ENCODE measurements around the gene S100A16.

Gene S100A16

DNA sequence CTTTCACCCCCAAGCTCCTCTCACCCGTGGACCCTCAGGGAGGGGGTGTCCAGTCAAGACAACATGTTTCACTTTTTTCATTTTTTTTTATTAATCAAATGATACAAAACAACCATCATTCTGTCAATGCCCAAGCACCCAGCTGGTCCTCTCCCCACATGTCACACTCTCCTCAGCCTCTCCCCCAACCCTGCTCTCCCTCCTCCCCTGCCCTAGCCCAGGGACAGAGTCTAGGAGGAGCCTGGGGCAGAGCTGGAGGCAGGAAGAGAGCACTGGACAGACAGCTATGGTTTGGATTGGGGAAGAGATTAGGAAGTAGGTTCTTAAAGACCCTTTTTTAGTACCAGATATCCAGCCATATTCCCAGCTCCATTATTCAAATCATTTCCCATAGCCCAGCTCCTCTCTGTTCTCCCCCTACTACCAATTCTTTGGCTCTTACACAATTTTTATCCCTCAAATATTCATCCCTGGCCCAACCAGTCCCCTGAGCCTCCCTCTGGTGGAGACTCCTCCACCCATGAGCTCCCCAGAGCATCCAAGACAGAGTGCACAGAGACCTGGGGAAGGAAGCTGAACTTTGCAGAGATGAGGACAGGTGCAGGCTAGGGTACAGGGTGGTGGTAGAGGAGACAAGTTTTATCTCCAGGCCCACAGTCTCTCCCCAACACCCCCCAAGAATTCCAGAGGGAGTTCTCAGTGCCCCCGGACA, 1.4 kb upstream of the S100A16 start:
- no peak overlapping the region for H3K23ac ChIP-seq (ENCODE audit: low read length)
- no peak overlapping the region for H2BK15ac ChIP-seq (replicated peaks; ENCODE audit: low read depth)
- no peak overlapping the region for H2BK5ac ChIP-seq (ENCODE audit: low read length)
- no peak overlapping the region for H4K5ac ChIP-seq (ENCODE audit: low read length)
- H4K8ac ChIP-seq (ENCODE audit: low read depth, low read length): no peak overlapping the region
- DNase-seq: no peak
- H3K36me3 ChIP-seq (ENCODE audit: control insufficient read depth, insufficient read depth, low read length): no peaks in the 10 kb centered on the region
- no peak overlapping the region for H3K27ac ChIP-seq (ENCODE audit: low read depth, low read length)
- no CpG with 5 or more reads among the region's 2 CpGs for WGBS (ENCODE audit: extremely low coverage, insufficient coverage, low lambda C conversion rate)
- H3K4me2 ChIP-seq (ENCODE audit: low read length): no peak overlapping the region
- no peak overlapping the region for H3K18ac ChIP-seq (ENCODE audit: low read length)
- H2BK120ac ChIP-seq (ENCODE audit: low read depth, low read length): no peak overlapping the region
- H3K9ac ChIP-seq (ENCODE audit: low read length): no peak overlapping the region
- H3K4me3 ChIP-seq (ENCODE audit: low read length): no peak overlapping the region
- no peaks in the 10 kb centered on the region for H3K79me2 ChIP-seq (ENCODE audit: control insufficient read depth, insufficient read depth, low read length)
- no peak overlapping the region for H3K56ac ChIP-seq (ENCODE audit: low read length)
- no peak overlapping the region for H2AK5ac ChIP-seq (ENCODE audit: low read length)
- no peaks in the 10 kb centered on the region for H3K79me1 ChIP-seq (ENCODE audit: low read length)
- no peak overlapping the region for H3K4ac ChIP-seq (ENCODE audit: low read depth, low read length)
- peaks cover 3% of the 10 kb centered on the region for H3K4me1 ChIP-seq (ENCODE audit: control insufficient read depth, low read depth, low read length)
- no peaks in the 10 kb centered on the region for H3K27me3 ChIP-seq (ENCODE audit: insufficient read depth, low read length, poor library complexity)

DNA sequence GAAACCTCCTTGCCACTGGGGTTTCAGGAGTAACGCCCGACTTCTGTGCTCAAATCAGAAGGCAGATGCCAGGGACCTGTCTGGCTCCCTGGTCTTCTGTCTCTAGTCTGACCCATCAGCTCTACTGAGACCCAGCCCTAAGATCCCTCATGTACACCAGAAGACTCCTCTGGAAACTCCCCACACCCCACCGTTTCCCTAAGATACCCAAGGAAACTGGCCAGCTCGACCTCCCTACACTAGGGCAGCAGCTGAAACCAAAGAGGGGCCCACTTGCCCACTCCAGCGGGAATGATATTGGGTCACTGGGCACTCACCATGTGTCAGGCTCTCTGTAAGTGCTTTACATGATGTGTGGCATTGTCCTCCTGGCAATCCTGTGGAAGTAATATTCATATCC, 469 bp upstream of the S100A16 start:
- Histone ChIP-seq H3K18ac (ENCODE audit: low read length) (no peak overlapping the region), H3K56ac (ENCODE audit: low read length) (peak overlapping the region; percentile 31), H3K9ac (ENCODE audit: low read length) (no peak overlapping the region), H3K27ac (ENCODE audit: low read depth, low read length) (no peak overlapping the region), H2BK5ac (ENCODE audit: low read length) (no peak overlapping the region), H4K8ac (ENCODE audit: low read depth, low read length) (no peak overlapping the region), H2BK15ac (replicated peaks; ENCODE audit: low read depth) (no peak overlapping the region), H3K27me3 (ENCODE audit: insufficient read depth, low read length, poor library complexity) (no peaks in the 10 kb centered on the region), H3K23ac (ENCODE audit: low read length) (no peak overlapping the region), H3K4me2 (ENCODE audit: low read length) (no peak overlapping the region), H2AK5ac (ENCODE audit: low read length) (no peak overlapping the region), H3K4ac (ENCODE audit: low read depth, low read length) (no peak overlapping the region), H2BK120ac (ENCODE audit: low read depth, low read length) (no peak overlapping the region), H3K4me3 (ENCODE audit: low read length) (no peak overlapping the region), H3K79me1 (ENCODE audit: low read length) (no peaks in the 10 kb centered on the region), H3K79me2 (ENCODE audit: control insufficient read depth, insufficient read depth, low read length) (no peaks in the 10 kb centered on the region), H3K4me1 (ENCODE audit: control insufficient read depth, low read depth, low read length) (peaks cover 7% of the 10 kb centered on the region), H4K5ac (ENCODE audit: low read length) (no peak overlapping the region), H3K36me3 (ENCODE audit: control insufficient read depth, insufficient read depth, low read length) (no peaks in the 10 kb centered on the region)
- DNase-seq: no peak
- WGBS (ENCODE audit: extremely low coverage, insufficient coverage, low lambda C conversion rate): no CpG with 5 or more reads among the region's 5 CpGs

GRCh38 chr1:153612111-153612754, 704 bp downstream of the S100A16 start:
- no peak overlapping the region for H2BK120ac ChIP-seq (ENCODE audit: low read depth, low read length)
- peak overlapping the region; percentile 19 for H3K4me2 ChIP-seq (ENCODE audit: low read length)
- no peak overlapping the region for H2BK15ac ChIP-seq (replicated peaks; ENCODE audit: low read depth)
- peak overlapping the region; percentile 56 for H3K9ac ChIP-seq (ENCODE audit: low read length)
- no peaks in the 10 kb centered on the region for H3K79me2 ChIP-seq (ENCODE audit: control insufficient read depth, insufficient read depth, low read length)
- no peak overlapping the region for H4K5ac ChIP-seq (ENCODE audit: low read length)
- H3K79me1 ChIP-seq (ENCODE audit: low read length): no peaks in the 10 kb centered on the region
- peak overlapping the region; percentile 46 for H3K4ac ChIP-seq (ENCODE audit: low read depth, low read length)
- no peak for DNase-seq
- H3K4me3 ChIP-seq (ENCODE audit: low read length): no peak overlapping the region
- no peak overlapping the region for H2BK5ac ChIP-seq (ENCODE audit: low read length)
- peaks cover 7% of the 10 kb centered on the region for H3K4me1 ChIP-seq (ENCODE audit: control insufficient read depth, low read depth, low read length)
- H3K18ac ChIP-seq (ENCODE audit: low read length): peak overlapping the region; percentile 29
- no peak overlapping the region for H4K8ac ChIP-seq (ENCODE audit: low read depth, low read length)
- no peak overlapping the region for H3K23ac ChIP-seq (ENCODE audit: low read length)
- H2AK5ac ChIP-seq (ENCODE audit: low read length): no peak overlapping the region
- H3K27ac ChIP-seq (ENCODE audit: low read depth, low read length): no peak overlapping the region
- H3K27me3 ChIP-seq (ENCODE audit: insufficient read depth, low read length, poor library complexity): no peaks in the 10 kb centered on the region
- no CpG with 5 or more reads among the region's 11 CpGs for WGBS (ENCODE audit: extremely low coverage, insufficient coverage, low lambda C conversion rate)
- H3K36me3 ChIP-seq (ENCODE audit: control insufficient read depth, insufficient read depth, low read length): no peaks in the 10 kb centered on the region
- H3K56ac ChIP-seq (ENCODE audit: low read length): peak overlapping the region; percentile 85

GRCh38 chr1:153611356-153611755, 1.6 kb downstream of the S100A16 start:
- Histone ChIP-seq H3K79me1 (ENCODE audit: low read length) (no peaks in the 10 kb centered on the region), H3K27ac (ENCODE audit: low read depth, low read length) (no peak overlapping the region), H3K27me3 (ENCODE audit: insufficient read depth, low read length, poor library complexity) (no peaks in the 10 kb centered on the region), H3K9ac (ENCODE audit: low read length) (no peak overlapping the region), H3K18ac (ENCODE audit: low read length) (no peak overlapping the region), H3K4me3 (ENCODE audit: low read length) (no peak overlapping the region), H2BK15ac (replicated peaks; ENCODE audit: low read depth) (no peak overlapping the region), H3K4ac (ENCODE audit: low read depth, low read length) (no peak overlapping the region), H3K4me2 (ENCODE audit: low read length) (no peak overlapping the region), H3K36me3 (ENCODE audit: control insufficient read depth, insufficient read depth, low read length) (no peaks in the 10 kb centered on the region), H2BK120ac (ENCODE audit: low read depth, low read length) (no peak overlapping the region), H4K5ac (ENCODE audit: low read length) (no peak overlapping the region), H3K79me2 (ENCODE audit: control insufficient read depth, insufficient read depth, low read length) (no peaks in the 10 kb centered on the region), H3K23ac (ENCODE audit: low read length) (no peak overlapping the region), H2AK5ac (ENCODE audit: low read length) (no peak overlapping the region), H4K8ac (ENCODE audit: low read depth, low read length) (no peak overlapping the region), H3K56ac (ENCODE audit: low read length) (peak overlapping the region; percentile 52), H2BK5ac (ENCODE audit: low read length) (no peak overlapping the region), H3K4me1 (ENCODE audit: control insufficient read depth, low read depth, low read length) (peaks cover 7% of the 10 kb centered on the region)
- WGBS (ENCODE audit: extremely low coverage, insufficient coverage, low lambda C conversion rate): no CpG with 5 or more reads among the region's 1 CpG
- DNase-seq: no peak

DNA sequence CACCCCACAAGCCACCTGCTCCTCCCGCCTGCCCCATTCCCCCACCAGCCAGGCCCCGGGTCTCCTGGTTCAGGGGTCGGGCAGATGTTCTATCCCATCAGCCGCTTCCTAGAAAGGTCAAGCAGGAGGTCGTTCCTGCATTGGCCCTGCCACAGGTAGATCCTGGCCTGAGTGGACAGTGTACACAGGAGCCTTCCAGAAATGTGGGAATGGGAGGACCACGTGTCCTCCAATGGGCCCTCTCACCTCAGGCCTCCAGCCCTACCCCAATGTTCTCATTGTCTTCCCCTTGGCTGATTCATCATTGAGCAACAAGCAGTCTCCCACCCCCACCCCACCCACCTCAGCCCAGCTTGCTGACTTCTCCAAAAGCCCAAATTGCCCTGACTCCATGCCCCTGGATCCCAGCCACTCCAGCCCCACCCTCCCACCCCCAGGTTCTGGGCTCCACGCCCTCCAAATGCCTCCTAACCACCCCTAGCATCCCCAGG, 2.1 kb downstream of the S100A16 start:
- H3K79me2 ChIP-seq (ENCODE audit: control insufficient read depth, insufficient read depth, low read length): no peaks in the 10 kb centered on the region
- no peak for DNase-seq
- no peak overlapping the region for H4K8ac ChIP-seq (ENCODE audit: low read depth, low read length)
- H3K56ac ChIP-seq (ENCODE audit: low read length): no peak overlapping the region
- H3K27me3 ChIP-seq (ENCODE audit: insufficient read depth, low read length, poor library complexity): no peaks in the 10 kb centered on the region
- no peaks in the 10 kb centered on the region for H3K36me3 ChIP-seq (ENCODE audit: control insufficient read depth, insufficient read depth, low read length)
- no peak overlapping the region for H2BK15ac ChIP-seq (replicated peaks; ENCODE audit: low read depth)
- H3K27ac ChIP-seq (ENCODE audit: low read depth, low read length): no peak overlapping the region
- no peak overlapping the region for H3K18ac ChIP-seq (ENCODE audit: low read length)
- H2BK120ac ChIP-seq (ENCODE audit: low read depth, low read length): no peak overlapping the region
- peaks cover 7% of the 10 kb centered on the region for H3K4me1 ChIP-seq (ENCODE audit: control insufficient read depth, low read depth, low read length)
- WGBS (ENCODE audit: extremely low coverage, insufficient coverage, low lambda C conversion rate): no CpG with 5 or more reads among the region's 7 CpGs
- no peak overlapping the region for H3K4me2 ChIP-seq (ENCODE audit: low read length)
- no peak overlapping the region for H3K9ac ChIP-seq (ENCODE audit: low read length)
- H4K5ac ChIP-seq (ENCODE audit: low read length): no peak overlapping the region
- no peak overlapping the region for H2BK5ac ChIP-seq (ENCODE audit: low read length)
- H3K79me1 ChIP-seq (ENCODE audit: low read length): no peaks in the 10 kb centered on the region
- H3K4me3 ChIP-seq (ENCODE audit: low read length): no peak overlapping the region
- no peak overlapping the region for H3K4ac ChIP-seq (ENCODE audit: low read depth, low read length)
- no peak overlapping the region for H3K23ac ChIP-seq (ENCODE audit: low read length)
- H2AK5ac ChIP-seq (ENCODE audit: low read length): no peak overlapping the region
